VCaP (cell line): ENCODE measurements around the gene CHGA.

ENCODE experiments used
- H3K27ac ChIP-seq: fragments of 450-650 bp; 2 replicates; pipeline ENCODE4 v1.5.1; 2017
- CTCF ChIP-seq: fragments of 450-650 bp; conservative IDR thresholded peaks from 2 replicates; pipeline ENCODE4 v1.5.1; 2017; ENCODE audit warnings: mild to moderate bottlenecking, moderate library complexity

The CHGA gene

DNA sequence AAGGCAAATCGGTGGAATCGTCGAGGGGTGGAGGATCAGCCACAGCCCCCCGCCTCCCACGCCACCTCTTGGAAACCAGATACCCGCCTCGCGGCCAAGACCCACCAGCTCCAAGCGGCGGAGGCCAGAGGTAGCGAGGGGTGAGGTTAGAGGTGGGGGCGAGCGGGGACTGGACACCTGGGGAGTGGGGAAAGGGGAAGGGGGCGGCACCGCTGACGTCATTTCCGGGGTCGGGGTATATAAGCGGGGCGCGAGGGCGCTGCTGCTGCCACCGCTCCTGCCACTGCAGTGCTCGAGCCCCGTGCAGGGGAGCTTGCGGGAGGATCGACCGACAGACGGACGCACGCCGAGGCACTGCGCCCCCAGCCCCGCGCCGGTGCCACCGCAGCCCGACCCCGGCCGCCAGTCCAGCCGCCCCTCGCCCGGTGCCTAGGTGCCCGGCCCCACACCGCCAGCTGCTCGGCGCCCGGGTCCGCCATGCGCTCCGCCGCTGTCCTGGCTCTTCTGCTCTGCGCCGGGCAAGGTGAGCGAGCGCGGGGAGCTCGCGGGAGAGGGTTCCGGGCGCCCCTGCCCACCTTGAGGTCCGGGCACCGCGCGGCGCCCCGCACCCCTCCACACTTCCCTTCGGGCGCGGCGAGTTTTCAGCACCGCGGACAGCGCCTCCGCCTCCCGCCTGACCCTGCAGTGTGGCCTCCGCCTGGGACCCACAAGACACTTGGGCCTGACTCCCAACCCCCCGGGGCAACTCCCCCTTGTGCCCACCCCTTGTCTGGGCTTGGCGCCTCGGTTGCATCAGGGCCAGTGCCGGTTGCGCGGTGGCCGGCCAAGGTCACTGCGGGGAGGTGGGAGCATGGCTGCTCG, at the start of gene CHGA:
TSS of gene CHGA (plus strand) at position 268 of the 861 bp plus-strand sequence. CDS start at position 478, 210 bp downstream.
- TF ChIP-seq CTCF: no peak
- H3K27ac ChIP-seq: peak within 1 kb of the TSS; percentile 65

- no peak overlapping the region for H3K27ac ChIP-seq
- no peak for TF ChIP-seq CTCF
These were observed 47.8 kb upstream of the CHGA start for GRCh38 chr14:92874962-92875661.

DNA sequence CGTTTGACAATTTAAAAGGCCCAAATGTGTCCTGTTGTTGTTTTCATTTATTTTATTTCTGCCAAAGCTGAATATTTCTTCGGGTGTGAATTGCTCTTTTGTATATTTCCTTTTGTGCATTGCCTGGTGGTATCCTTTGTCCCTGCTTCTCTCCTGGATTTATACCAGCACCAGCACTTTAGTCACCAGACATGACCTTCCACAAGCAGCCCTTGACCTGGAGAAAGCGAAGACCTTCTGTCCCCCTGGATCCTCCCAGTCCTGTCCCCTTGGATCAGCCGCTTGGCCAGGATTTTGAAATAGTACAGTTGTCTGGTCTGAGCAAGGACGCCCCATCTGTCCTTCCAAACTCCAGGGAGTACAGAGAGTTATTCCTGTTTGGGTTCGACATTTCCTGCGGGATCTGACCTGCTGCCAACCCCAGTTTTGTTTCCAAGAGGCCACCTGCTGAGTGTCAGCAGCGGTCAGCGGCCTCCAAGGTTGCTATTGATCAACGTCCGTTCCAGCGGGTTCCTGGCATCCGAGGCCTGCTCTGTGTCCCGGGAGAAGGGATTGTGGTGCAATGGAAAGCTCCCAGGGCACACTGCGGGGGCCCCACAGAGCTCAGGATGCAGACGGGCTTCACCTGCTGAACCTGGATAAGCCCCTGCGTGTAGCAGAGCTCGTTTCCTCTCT, 45.1 kb upstream of the CHGA start:
- H3K27ac ChIP-seq: no peak overlapping the region
- TF ChIP-seq CTCF: no peak

- TF ChIP-seq CTCF: no peak
- no peak overlapping the region for H3K27ac ChIP-seq
These were observed 42.6 kb upstream of the CHGA start for GRCh38 chr14:92880351-92880750.

DNA sequence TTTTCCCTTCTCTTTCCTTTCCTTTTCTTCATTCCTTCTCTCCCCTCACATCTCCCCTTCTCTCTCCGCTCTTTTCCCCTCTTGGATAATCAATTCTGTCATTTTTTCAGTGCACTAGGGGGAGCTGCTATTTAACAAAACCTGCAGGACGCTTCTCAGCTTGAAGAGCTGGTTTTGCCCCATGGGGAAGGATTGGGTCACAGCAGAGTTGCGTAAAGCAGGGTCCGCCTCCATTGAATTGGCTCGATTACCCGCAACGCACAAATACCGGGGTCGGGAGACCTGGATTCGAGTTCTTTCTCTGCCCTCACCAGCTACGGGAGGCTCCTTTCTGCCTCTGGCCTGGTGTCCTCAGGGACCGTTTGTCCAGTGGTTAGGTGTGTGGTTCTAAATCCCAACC, 42.1 kb upstream of the CHGA start:
- H3K27ac ChIP-seq: no peak overlapping the region
- peak; percentile 70 for TF ChIP-seq CTCF

DNA sequence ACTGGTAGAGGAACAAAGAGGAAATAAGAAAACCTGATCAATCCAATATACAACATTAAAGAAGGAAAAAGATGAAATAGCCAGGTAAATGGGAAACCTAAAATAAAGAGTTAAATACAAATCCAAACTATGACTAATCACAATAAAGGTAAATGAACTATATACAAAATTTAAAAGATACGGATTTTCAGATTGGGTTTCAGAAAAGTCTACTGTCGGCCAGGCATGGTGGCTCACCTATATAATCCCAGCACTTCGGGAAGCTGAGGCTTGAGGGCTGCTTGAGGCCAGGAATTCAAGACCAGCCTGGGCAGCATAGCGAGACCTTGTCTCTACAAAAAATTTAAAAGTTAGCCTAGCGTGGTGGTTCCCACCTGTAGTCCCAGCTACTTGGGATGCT, 39.9 kb upstream of the CHGA start:
- TF ChIP-seq CTCF: no peak
- no peak overlapping the region for H3K27ac ChIP-seq

GRCh38 chr14:92884410-92884809, 38.5 kb upstream of the CHGA start:
- H3K27ac ChIP-seq: no peak overlapping the region
- no peak for TF ChIP-seq CTCF
